ENCODE measurements around the gene ZNF724. TPM values are rescaled to one million over a fixed set of nuclear protein-coding genes. Genes with fewer than 3 reads are reported as not detected.
"Not testable (repeated sequence)": the region's sequence is repeated elsewhere in the genome, so short reads cannot be mapped to it uniquely, and the experiment has no call there.

Gene ZNF724
- total RNA-seq, 1 donor from 2014 or later: 3.4 TPM

- DNase-seq (ENCODE audit: extremely low spot score, unreplicated experiment): no peak
- no peak overlapping the region for H3K4me3 Mint-ChIP-seq (ENCODE audit: unreplicated experiment)
Observed at GRCh38 chr19:23260956-23261355, 10.8 kb upstream of the ZNF724 start.

DNA sequence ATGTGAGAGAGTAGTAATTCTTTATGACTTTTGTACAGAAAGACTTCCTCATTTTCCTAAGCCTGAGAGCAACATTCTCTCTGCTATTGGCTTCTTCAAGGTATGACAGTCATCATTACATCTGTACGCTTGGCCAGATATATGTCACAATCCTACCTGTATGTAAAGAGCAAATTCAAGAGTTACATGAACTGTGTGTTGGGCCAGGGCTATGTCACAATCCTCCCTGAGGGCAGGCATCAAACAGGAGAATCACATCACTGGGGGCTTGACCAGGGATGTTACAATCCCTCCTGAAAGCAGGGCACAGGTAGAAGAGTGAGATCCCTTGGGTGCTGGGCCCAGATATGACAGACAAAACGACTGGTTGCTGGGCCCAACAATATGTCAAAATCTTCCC, 9.8 kb upstream of the ZNF724 start:
- H3K27me3 Mint-ChIP-seq (ENCODE audit: unreplicated experiment): no peaks in the 10 kb centered on the region
- no peaks in the 10 kb centered on the region for H3K4me1 Mint-ChIP-seq (ENCODE audit: unreplicated experiment)
- no peak overlapping the region for H3K27ac Mint-ChIP-seq (ENCODE audit: unreplicated experiment)
- no peak for DNase-seq (ENCODE audit: extremely low spot score, unreplicated experiment)
- H3K9me3 Mint-ChIP-seq (ENCODE audit: unreplicated experiment): no peaks in the 10 kb centered on the region
- TF ChIP-seq, protein P1, sequence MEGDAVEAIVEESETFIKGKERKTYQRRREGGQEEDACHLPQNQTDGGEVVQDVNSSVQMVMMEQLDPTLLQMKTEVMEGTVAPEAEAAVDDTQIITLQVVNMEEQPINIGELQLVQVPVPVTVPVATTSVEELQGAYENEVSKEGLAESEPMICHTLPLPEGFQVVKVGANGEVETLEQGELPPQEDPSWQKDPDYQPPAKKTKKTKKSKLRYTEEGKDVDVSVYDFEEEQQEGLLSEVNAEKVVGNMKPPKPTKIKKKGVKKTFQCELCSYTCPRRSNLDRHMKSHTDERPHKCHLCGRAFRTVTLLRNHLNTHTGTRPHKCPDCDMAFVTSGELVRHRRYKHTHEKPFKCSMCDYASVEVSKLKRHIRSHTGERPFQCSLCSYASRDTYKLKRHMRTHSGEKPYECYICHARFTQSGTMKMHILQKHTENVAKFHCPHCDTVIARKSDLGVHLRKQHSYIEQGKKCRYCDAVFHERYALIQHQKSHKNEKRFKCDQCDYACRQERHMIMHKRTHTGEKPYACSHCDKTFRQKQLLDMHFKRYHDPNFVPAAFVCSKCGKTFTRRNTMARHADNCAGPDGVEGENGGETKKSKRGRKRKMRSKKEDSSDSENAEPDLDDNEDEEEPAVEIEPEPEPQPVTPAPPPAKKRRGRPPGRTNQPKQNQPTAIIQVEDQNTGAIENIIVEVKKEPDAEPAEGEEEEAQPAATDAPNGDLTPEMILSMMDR (IDR thresholded peaks at IDR 0.05): no peak
- H3K4me3 Mint-ChIP-seq (ENCODE audit: unreplicated experiment): no peak overlapping the region
- peaks cover 24% of the 10 kb centered on the region for H3K36me3 Mint-ChIP-seq (ENCODE audit: unreplicated experiment)

More at GRCh38 chr19:23260956-23261355, 10.8 kb upstream of the ZNF724 start:
- no peaks in the 10 kb centered on the region for H3K9me3 Mint-ChIP-seq (ENCODE audit: unreplicated experiment)
- TF ChIP-seq, protein P1 (IDR thresholded peaks at IDR 0.05): no peak
- H3K4me1 Mint-ChIP-seq (ENCODE audit: unreplicated experiment): no peaks in the 10 kb centered on the region
- peaks cover 24% of the 10 kb centered on the region for H3K36me3 Mint-ChIP-seq (ENCODE audit: unreplicated experiment)
- H3K27me3 Mint-ChIP-seq (ENCODE audit: unreplicated experiment): no peaks in the 10 kb centered on the region
- H3K27ac Mint-ChIP-seq (ENCODE audit: unreplicated experiment): no peak overlapping the region

GRCh38 chr19:23255700-23256099, 5.5 kb upstream of the ZNF724 start:
- TF ChIP-seq, protein P1 (IDR thresholded peaks at IDR 0.05): no peak
- H3K9me3 Mint-ChIP-seq (ENCODE audit: unreplicated experiment): no peaks in the 10 kb centered on the region
- H3K36me3 Mint-ChIP-seq (ENCODE audit: unreplicated experiment): peaks cover 13% of the 10 kb centered on the region
- no peak overlapping the region for H3K4me3 Mint-ChIP-seq (ENCODE audit: unreplicated experiment)
- no peaks in the 10 kb centered on the region for H3K4me1 Mint-ChIP-seq (ENCODE audit: unreplicated experiment)
- no peaks in the 10 kb centered on the region for H3K27me3 Mint-ChIP-seq (ENCODE audit: unreplicated experiment)
- no peak for DNase-seq (ENCODE audit: extremely low spot score, unreplicated experiment)
- H3K27ac Mint-ChIP-seq (ENCODE audit: unreplicated experiment): no peak overlapping the region

DNA sequence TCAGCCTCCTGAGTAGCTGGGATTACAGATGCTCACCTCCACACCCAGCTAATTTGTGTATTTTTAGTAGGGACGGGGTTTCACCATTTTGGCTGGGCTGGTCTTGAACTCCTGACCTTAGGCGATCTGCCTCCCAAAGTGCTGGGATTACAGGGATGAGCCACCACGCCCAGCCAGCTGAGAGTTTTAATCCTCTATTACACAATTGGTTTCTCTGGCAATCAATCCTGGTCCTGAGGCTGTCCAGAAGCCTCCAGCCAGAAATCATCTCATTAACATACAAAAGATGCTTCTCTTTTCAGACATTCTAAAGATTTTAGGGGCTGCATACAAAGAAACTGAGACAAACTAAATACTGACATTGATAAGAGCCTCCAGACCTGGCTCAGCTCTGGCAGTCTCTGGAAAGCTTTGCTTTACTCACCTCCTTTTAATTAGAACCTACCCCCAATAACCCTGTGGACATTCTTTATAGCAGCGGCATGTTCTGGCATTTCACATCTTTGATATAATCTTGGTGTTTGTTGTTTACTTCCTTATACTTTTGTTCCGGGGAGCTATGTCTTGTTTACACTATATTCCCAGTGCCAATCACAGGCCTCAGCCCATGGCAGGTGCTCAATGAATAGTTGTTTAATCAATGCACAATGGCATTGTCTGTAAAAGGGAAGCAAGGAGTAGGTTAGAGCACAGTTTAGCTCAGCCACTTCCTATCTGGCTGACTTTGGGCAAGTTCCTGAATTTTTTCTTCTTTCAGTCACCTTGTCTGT, 4.1 kb upstream of the ZNF724 start:
- no peak overlapping the region for H3K4me3 Mint-ChIP-seq (ENCODE audit: unreplicated experiment)
- no peak for DNase-seq (ENCODE audit: extremely low spot score, unreplicated experiment)
- H3K27ac Mint-ChIP-seq (ENCODE audit: unreplicated experiment): no peak overlapping the region
- TF ChIP-seq, protein P1 (IDR thresholded peaks at IDR 0.05): no peak
- H3K27me3 Mint-ChIP-seq (ENCODE audit: unreplicated experiment): no peaks in the 10 kb centered on the region
- peaks cover under 1% of the 10 kb centered on the region for H3K36me3 Mint-ChIP-seq (ENCODE audit: unreplicated experiment)
- no peaks in the 10 kb centered on the region for H3K9me3 Mint-ChIP-seq (ENCODE audit: unreplicated experiment)
- peaks cover 4% of the 10 kb centered on the region for H3K4me1 Mint-ChIP-seq (ENCODE audit: unreplicated experiment)

GRCh38 chr19:23253256-23253655, 3.1 kb upstream of the ZNF724 start:
- not testable (repeated sequence) for H3K27ac Mint-ChIP-seq (ENCODE audit: unreplicated experiment); H3K4me3 Mint-ChIP-seq (ENCODE audit: unreplicated experiment); H3K9me3 Mint-ChIP-seq (ENCODE audit: unreplicated experiment); DNase-seq (ENCODE audit: extremely low spot score, unreplicated experiment); H3K36me3 Mint-ChIP-seq (ENCODE audit: unreplicated experiment); H3K27me3 Mint-ChIP-seq (ENCODE audit: unreplicated experiment)
- peaks cover 10% of the 10 kb centered on the region for H3K4me1 Mint-ChIP-seq (ENCODE audit: unreplicated experiment)

Measured in osteocyte (in vitro differentiated cells).